BLaER1 treated with 17β-estradiol and CSF1 and Interleukin-3, amounts not matched to agents 10 nM and 100 nM (cell line): Measurements from ENCODE around the gene PPP2R2B.
"Not testable (repeated sequence)": the region's sequence is repeated elsewhere in the genome, so short reads cannot be mapped to it uniquely, and the experiment has no call there.

Source experiments
- H3K27ac ChIP-seq, 11 experiments: shearing (Covaris generic); formaldehyde crosslinking; 2 replicates each; pipeline ENCODE4 v1.8.1; 2022
- H3K27me3 ChIP-seq, 11 experiments: shearing (Covaris generic); formaldehyde crosslinking; 2 replicates each; pipeline ENCODE4 v1.8.1; 2022
- H3K36me3 ChIP-seq, 11 experiments: shearing (Covaris generic); formaldehyde crosslinking; 2 replicates each; pipeline ENCODE4 v1.8.1; 2022
- H3K4me1 ChIP-seq, 10 experiments: shearing (Covaris generic); formaldehyde crosslinking; 2 replicates each; pipeline ENCODE4 v1.8.1; 2022
- H3K4me2 ChIP-seq, 11 experiments: shearing (Covaris generic); formaldehyde crosslinking; 2 replicates each; pipeline ENCODE4 v1.8.1; 2022
- H3K4me3 ChIP-seq, 10 experiments: shearing (Covaris generic); formaldehyde crosslinking; 2 replicates each; pipeline ENCODE4 v1.8.1; 2022
- H3K9ac ChIP-seq, 11 experiments: shearing (Covaris generic); formaldehyde crosslinking; 2 replicates each; pipeline ENCODE4 v1.8.1; 2022
- H3K9me3 ChIP-seq, 11 experiments: shearing (Covaris generic); formaldehyde crosslinking; replicated peaks in 1 of 11; 2 replicates each; pipeline ENCODE4 v1.8.1; 2022
- H4K20me1 ChIP-seq, 11 experiments: shearing (Covaris generic); formaldehyde crosslinking; 2 replicates each; pipeline ENCODE4 v1.8.1; 2022
- Cebpa-rat ChIP-seq, 11 experiments: shearing (Covaris generic); IDR thresholded peaks; 2 replicates each; pipeline ENCODE4 v1.8.1; 2022

PPP2R2B gene

GRCh38 chr5:146751781-146752401, 126.7 kb downstream of the PPP2R2B start:
- no peak for TF ChIP-seq Cebpa-rat (IDR thresholded peaks at IDR 0.05)
- Histone ChIP-seq H3K36me3 (no peaks in the 10 kb centered on the region), H3K27me3 (no peaks in the 10 kb centered on the region), H3K4me2 (peak overlapping the region; percentile 37 to 71 (median 54)), H3K4me1 (peaks cover 19 to 33% (median 25%) of the 10 kb centered on the region in 10 experiments), H3K4me3 (no peak overlapping the region), H3K9ac (no peak overlapping the region), H4K20me1 (no peaks in the 10 kb centered on the region), H3K27ac (no peak overlapping the region), H3K9me3 (peaks cover 0 to 13% (median 7%) of the 10 kb centered on the region in 11 experiments; a peak in 13 of 22 replicates)

GRCh38 chr5:146751054-146751453, 127.5 kb downstream of the PPP2R2B start:
- no peak for TF ChIP-seq Cebpa-rat (IDR thresholded peaks at IDR 0.05)
- Histone ChIP-seq H3K4me2 (peak overlapping the region in 1 of 11 experiments; percentile 71; a peak in 3 of 22 replicates), H4K20me1 (no peaks in the 10 kb centered on the region), H3K36me3 (no peaks in the 10 kb centered on the region), H3K9ac (no peak overlapping the region), H3K27ac (no peak overlapping the region), H3K9me3 (peaks cover 0 to 13% (median 7%) of the 10 kb centered on the region in 11 experiments; a peak in 13 of 22 replicates), H3K27me3 (no peaks in the 10 kb centered on the region), H3K4me1 (peaks cover 19 to 33% (median 25%) of the 10 kb centered on the region in 10 experiments), H3K4me3 (no peak overlapping the region)

- Histone ChIP-seq H3K9me3 (peaks cover 0 to 13% (median 7%) of the 10 kb centered on the region in 11 experiments; a peak in 13 of 22 replicates), H3K4me2 (no peak overlapping the region), H3K4me1 (peaks cover 14 to 28% (median 21%) of the 10 kb centered on the region in 10 experiments), H3K27ac (no peak overlapping the region), H3K36me3 (no peaks in the 10 kb centered on the region), H4K20me1 (no peaks in the 10 kb centered on the region), H3K9ac (no peak overlapping the region), H3K4me3 (no peak overlapping the region), H3K27me3 (no peaks in the 10 kb centered on the region)
- TF ChIP-seq Cebpa-rat (IDR thresholded peaks at IDR 0.05) = no peak
Observed at GRCh38 chr5:146748533-146748932, 130.0 kb downstream of the PPP2R2B start.

- no peak overlapping the region for H3K9ac ChIP-seq
- H4K20me1 ChIP-seq = no peaks in the 10 kb centered on the region
- H3K27ac ChIP-seq = no peak overlapping the region
- peaks cover 0 to 13% (median 7%) of the 10 kb centered on the region in 11 experiments; a peak in 13 of 22 replicates for H3K9me3 ChIP-seq
- no peak overlapping the region for H3K4me3 ChIP-seq
- H3K4me2 ChIP-seq = no peak overlapping the region
- no peak for TF ChIP-seq Cebpa-rat (IDR thresholded peaks at IDR 0.05)
- peaks cover 0 to 3% (median 0%) of the 10 kb centered on the region in 10 experiments; a peak in 2 of 20 replicates for H3K4me1 ChIP-seq
- no peaks in the 10 kb centered on the region for H3K36me3 ChIP-seq
- no peaks in the 10 kb centered on the region for H3K27me3 ChIP-seq
Observed at GRCh38 chr5:146745931-146746577, 132.5 kb downstream of the PPP2R2B start.

GRCh38 chr5:146744068-146744745, 134.3 kb downstream of the PPP2R2B start:
- Histone ChIP-seq H3K27ac (no peak overlapping the region), H3K4me2 (no peak overlapping the region), H3K4me1 (no peaks in the 10 kb centered on the region), H3K27me3 (no peaks in the 10 kb centered on the region), H4K20me1 (no peaks in the 10 kb centered on the region), H3K36me3 (no peaks in the 10 kb centered on the region), H3K4me3 (no peak overlapping the region), H3K9ac (no peak overlapping the region), H3K9me3 (peaks cover 0 to 13% (median 7%) of the 10 kb centered on the region in 11 experiments; a peak in 13 of 22 replicates)
- no peak for TF ChIP-seq Cebpa-rat (IDR thresholded peaks at IDR 0.05)

GRCh38 chr5:146734936-146735577, 143.5 kb downstream of the PPP2R2B start:
- no peaks in the 10 kb centered on the region for H3K36me3 ChIP-seq
- TF ChIP-seq Cebpa-rat (IDR thresholded peaks at IDR 0.05) = no peak
- no peak overlapping the region for H3K4me2 ChIP-seq
- no peak overlapping the region for H3K4me3 ChIP-seq
- no peak overlapping the region for H3K27ac ChIP-seq
- H3K9me3 ChIP-seq = peaks cover 9 to 38% (median 22%) of the 10 kb centered on the region in 11 experiments
- no peaks in the 10 kb centered on the region for H4K20me1 ChIP-seq
- H3K27me3 ChIP-seq = no peaks in the 10 kb centered on the region
- H3K9ac ChIP-seq = no peak overlapping the region
- H3K4me1 ChIP-seq = no peaks in the 10 kb centered on the region

- no peak overlapping the region for H3K4me3 ChIP-seq
- H4K20me1 ChIP-seq = no peaks in the 10 kb centered on the region
- H3K9me3 ChIP-seq = peaks cover 29 to 58% (median 43%) of the 10 kb centered on the region in 11 experiments
- H3K4me2 ChIP-seq = no peak overlapping the region
- no peak overlapping the region for H3K27ac ChIP-seq
- H3K36me3 ChIP-seq = no peaks in the 10 kb centered on the region
- H3K9ac ChIP-seq = no peak overlapping the region
- no peak for TF ChIP-seq Cebpa-rat (IDR thresholded peaks at IDR 0.05)
- no peaks in the 10 kb centered on the region for H3K27me3 ChIP-seq
- no peaks in the 10 kb centered on the region for H3K4me1 ChIP-seq
Observed at GRCh38 chr5:146732962-146733361, 145.6 kb downstream of the PPP2R2B start.

- Histone ChIP-seq H3K4me1 (no peaks in the 10 kb centered on the region), H3K9me3 (peaks cover 29 to 56% (median 44%) of the 10 kb centered on the region in 11 experiments), H3K27me3 (no peaks in the 10 kb centered on the region), H3K27ac (no peak overlapping the region), H4K20me1 (no peaks in the 10 kb centered on the region), H3K4me2 (no peak overlapping the region), H3K9ac (no peak overlapping the region), H3K4me3 (no peak overlapping the region), H3K36me3 (no peaks in the 10 kb centered on the region)
- TF ChIP-seq Cebpa-rat (IDR thresholded peaks at IDR 0.05) = no peak
Observed at GRCh38 chr5:146731909-146732659, 146.5 kb downstream of the PPP2R2B start.

- peaks cover 29 to 38% (median 32%) of the 10 kb centered on the region in 11 experiments for H3K9me3 ChIP-seq
- H3K27me3 ChIP-seq, H3K4me1 ChIP-seq, H3K36me3 ChIP-seq, H3K4me3 ChIP-seq, H3K9ac ChIP-seq, H3K27ac ChIP-seq, H4K20me1 ChIP-seq, H3K4me2 ChIP-seq: not testable (repeated sequence)
Observed at GRCh38 chr5:146728746-146729145, 149.8 kb downstream of the PPP2R2B start.
